ENCODE measurements around the gene SSBP2.
"Not testable (repeated sequence)": the region's sequence is repeated elsewhere in the genome, so short reads cannot be mapped to it uniquely, and the experiment has no call there.

Gene SSBP2

DNA sequence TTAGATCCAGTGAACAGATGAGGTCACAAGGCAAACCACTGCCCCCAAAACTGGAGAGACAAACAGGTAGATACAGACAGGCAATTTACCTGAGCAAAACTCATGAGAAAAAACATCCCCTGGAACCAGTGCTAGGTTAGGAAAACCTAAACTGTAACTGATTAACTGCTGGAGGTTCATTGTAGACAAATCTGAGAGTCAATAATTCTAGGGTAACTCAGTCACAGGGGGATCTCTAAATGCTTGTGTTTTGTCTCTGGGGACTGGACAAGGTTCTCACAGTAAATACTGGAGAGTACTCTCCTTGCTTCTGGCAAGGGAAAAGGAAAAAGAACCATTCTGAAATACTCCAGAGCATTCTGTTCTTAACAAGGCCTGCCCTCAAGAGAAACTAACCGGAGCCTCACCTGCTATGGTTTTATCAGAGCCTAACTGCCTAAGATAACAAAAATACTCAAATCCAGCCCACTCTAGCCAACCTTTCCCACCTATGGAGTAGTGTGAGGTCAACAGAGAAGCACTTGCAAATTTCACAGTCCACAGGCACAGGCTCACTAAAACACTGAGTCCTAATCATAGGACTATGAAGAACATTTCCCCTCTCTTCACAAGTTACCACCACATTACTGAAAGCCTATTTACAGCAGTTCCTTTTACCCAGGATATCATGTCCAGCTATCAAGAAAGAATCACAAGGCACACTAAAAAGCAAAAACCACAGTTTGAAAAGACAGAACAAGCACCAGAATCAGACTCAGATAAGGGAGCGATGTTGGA, 217.1 kb downstream of the SSBP2 start:
- DNase-seq (ENCODE audit: low read depth in 1 of 2, low spot score in 1 of 2) = no peak

DNA sequence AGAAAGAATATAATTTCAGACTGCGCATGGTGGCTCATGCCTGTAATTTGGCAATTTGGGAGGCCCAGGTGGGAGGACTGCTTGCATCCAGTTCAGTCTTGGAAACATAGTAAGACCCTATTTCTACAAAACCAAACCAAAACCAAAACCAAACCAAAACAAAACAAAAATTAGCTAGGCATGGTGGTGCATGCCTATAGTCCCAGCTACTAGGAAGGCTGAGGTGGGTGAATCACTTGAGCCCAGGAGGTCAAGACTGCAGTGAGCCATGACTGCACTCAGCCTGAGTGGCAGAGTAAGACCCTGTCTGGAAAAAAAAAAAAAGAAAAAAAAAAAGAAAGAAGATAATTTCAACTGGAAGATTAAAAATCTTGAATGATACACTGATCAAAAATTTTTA, 220.0 kb downstream of the SSBP2 start:
- no peak for DNase-seq (ENCODE audit: low read depth in 1 of 2, low spot score in 1 of 2)

DNA sequence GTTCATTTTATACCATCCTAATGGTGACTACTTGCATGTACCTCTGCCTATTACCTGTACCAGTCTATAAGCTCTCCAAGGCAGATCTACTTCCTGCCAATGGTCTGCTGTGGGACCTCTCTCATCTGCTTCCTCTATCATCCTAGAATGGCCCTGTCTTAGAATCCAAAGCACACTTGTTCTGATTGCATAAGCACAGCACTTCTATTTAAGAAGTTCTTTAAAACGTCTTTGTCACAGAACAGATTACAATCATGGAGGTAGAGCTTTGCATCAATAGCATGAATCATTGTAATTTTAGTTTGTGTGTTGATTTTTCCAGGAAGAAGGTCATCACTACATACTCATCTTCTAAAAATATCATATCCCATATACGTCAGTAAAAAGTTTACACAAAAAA, 225.2 kb downstream of the SSBP2 start:
- no peak for DNase-seq (ENCODE audit: low read depth in 1 of 2, low spot score in 1 of 2)

DNA sequence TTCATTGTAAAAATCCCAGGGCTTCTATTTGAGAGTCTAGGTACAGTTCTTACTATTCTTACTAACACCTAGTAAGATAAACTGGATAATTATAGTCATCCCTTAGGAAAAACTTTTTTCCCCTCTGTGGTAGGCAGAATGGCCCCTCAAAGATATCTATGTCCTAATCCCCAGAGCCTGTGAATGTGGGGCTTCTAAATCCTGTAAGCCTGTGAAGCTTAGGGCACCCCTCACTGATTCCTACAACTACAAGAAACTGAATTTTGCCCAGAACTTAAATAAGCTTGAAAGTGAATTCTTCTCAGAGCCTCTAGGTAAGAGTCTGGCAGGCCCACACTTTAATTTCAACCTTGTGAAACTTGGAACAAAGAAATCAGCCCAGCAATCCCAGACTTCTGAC, 226.9 kb downstream of the SSBP2 start:
- no peak for DNase-seq (ENCODE audit: low read depth in 1 of 2, low spot score in 1 of 2)

DNA sequence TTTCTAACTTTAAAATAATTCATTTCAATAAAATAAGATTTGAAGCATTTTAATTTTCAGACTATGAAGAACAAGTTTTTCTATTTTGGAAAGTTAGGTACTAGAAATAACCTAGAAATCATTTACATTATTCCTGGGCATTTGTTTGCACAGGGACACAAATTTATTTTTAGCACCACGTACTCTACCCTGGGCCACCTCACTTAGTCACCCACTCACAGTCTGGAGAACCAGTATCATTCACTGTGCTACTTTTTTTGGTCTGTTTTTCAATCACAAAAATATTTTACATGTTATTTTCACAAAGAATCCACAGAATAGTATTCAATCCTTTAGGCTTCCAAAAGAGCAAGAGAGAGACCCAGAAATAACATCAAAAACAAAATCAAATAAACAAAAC, 228.3 kb downstream of the SSBP2 start:
- DNase-seq (ENCODE audit: low read depth in 1 of 2, low spot score in 1 of 2) = no peak

DNA sequence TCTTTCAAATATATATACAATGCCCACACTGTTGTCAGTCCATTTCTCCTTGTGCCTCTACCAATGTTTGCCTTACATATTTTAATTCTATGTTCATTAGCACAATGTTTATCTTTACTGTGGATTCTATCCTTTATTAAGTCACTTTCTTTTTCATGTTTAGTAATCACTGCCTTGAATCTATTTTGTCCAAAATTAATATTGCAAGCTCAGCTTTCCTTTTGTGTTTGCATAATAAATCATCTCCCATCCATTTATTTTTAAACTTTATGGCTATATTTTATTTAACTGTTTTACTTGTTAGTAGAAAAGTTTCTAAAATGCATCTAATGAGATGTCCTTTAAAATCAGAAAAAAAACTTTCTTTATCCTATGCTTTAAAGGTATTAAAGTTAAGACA, 230.1 kb downstream of the SSBP2 start:
- no peak for DNase-seq (ENCODE audit: low read depth in 1 of 2, low spot score in 1 of 2)

DNA sequence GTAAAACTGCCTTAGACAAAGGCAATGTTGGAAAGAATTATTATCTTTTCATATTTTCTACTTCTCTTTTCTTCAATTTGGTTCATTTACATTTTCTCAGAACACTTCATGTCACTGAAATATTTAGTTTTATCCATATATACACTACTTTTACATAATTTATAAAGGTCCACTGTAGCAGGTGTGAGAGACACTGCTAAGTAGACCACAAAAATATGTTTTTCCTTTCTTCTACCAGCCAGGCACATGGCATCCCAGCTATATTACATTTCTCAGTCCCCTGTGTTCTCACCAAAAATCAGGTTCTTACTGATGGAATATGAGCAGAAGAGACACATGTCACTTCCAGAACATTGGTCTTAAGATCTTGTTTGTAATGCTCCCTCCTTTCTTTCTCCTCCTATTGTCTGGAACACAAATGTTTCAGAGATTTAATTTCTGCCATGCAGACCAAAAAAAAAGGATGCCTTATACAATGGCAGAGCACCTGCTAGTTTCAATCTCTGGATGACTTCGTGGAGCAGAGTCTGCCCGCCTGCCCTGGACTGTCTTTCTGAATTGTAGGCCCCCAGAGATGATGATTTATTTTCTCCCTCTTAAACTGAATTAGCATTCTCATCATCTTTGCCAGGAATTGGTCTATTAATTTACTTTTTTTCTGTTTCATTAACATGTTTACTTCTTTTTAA, 231.5 kb downstream of the SSBP2 start:
- no peak for DNase-seq (ENCODE audit: low read depth in 1 of 2, low spot score in 1 of 2)

DNA sequence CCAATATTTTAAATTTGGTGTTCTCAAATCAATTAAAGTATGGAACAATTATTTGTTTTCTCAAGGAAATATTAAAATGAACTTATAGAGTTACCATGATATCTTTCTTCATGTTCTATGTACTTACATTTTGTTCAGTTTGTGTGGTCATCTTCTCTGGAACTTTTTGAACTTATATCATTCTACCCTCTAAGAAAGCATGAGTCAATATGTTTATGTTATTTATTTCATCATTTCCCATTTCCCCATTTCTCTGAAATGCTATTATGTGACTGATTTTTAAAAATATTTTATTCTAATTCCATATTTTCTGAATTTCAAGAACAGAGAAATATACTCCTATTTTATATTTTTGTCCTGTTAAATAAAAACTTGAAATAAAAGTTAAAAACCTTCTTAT, 233.4 kb downstream of the SSBP2 start:
- DNase-seq (ENCODE audit: low read depth in 1 of 2, low spot score in 1 of 2) = no peak

DNA sequence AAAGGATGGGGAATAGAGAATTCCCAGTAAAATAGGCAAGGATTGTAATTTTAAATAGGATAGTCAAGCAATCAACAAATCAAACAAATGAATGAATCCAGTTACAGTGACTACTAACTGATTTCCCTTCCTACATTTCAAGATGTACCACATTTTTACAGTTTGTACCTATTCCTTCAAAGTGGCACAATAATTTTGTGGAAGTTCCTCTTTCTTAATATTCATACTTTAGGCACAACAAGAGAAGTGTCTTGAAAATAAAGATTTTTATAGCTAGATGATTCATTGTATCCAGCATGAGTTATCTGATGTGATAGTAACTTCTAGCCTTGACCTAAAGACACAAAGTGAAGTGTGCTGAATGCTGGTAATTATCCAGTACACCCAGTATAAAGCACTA, 234.8 kb downstream of the SSBP2 start:
- DNase-seq (ENCODE audit: low read depth in 1 of 2, low spot score in 1 of 2) = no peak

DNA sequence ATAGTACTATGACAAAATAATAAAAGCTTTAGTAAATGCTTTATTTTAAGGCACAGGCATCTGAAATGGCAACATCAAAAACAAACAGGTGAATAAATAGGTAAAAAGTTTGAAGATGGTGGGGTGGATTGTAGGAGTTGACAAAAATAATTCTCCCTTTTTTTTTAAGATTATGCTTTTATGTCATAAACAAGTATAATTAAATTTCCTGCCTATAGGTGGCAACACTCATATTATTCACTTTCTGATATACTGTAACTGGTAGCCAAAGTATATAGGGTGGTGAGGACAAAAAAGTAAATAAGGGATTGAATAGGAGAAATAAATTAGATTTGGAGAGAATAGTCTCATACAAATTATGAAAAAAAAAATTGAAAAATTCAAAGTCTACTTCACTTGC, 236.9 kb downstream of the SSBP2 start:
- DNase-seq (ENCODE audit: low read depth in 1 of 2, low spot score in 1 of 2) = no peak

DNA sequence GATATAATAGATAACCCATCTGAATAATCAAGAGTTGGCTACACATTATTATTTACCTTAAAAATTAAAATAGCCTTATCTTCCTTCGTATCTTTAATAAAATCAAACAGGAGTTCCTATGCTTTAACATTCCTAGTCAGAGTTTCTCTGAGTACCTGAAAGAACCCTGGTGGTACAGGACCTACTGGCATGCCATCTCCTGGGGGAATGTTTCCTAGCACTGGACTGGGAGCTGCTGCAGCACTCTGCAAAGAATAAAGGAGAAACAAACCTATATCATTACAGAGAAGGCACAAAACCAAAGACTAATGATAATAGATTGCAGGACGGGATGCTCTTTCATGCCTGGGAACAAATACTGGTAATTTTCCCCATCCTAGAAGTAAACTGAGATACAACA, 237.4 kb downstream of the SSBP2 start:
- DNase-seq (ENCODE audit: low read depth in 1 of 2, low spot score in 1 of 2) = no peak

DNA sequence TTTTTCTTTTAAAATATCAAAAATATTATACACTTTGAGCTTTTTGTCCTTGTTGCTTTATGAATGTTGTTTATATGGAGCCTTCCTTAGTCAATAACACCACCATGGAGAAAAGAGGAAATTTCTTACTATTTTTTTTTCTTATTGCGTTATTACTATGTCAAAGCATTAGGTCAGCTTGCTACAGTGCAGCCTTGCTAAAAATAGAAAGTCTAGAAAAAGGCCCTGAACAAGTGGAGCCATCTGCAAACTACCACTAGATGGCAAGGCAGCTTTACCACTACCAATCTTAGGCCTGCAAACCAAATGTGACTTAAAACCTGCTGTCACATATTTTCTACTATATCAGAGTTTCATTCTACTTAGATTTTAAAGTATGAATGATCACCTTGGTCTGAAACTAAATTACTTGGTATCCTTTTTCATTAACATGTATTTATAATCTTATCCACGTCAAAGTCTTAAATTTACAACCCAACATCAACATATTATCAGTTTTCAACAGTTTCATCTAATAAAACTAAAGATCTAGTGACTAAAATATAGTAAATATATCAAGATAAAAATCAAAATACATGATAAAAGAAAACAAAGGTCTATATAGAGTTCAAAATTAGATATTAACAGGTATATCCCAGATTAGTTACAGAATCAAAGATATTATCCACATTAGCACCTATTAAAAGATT, 243.9 kb downstream of the SSBP2 start:
- DNase-seq (ENCODE audit: low read depth in 1 of 2, low spot score in 1 of 2) = no peak

DNA sequence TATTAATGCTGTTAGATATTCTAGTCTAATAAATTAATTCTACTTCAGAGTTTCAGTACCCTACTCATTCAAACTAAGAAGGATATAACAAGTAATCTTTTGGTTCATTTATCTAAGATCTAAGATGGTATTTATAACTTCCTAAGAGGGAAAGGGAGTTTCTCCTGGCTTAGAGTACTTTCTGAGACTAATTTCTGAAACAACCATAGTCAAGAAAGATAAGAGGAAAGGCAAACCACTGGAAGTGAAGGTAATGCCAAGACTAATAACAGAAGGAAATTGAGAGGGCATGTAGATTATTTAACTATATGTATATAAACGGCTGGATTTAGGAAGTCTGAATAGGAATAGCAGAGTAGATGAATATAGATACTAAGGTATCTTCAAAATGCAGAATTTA, 244.5 kb downstream of the SSBP2 start:
- DNase-seq (ENCODE audit: low read depth in 1 of 2, low spot score in 1 of 2) = no peak

DNA sequence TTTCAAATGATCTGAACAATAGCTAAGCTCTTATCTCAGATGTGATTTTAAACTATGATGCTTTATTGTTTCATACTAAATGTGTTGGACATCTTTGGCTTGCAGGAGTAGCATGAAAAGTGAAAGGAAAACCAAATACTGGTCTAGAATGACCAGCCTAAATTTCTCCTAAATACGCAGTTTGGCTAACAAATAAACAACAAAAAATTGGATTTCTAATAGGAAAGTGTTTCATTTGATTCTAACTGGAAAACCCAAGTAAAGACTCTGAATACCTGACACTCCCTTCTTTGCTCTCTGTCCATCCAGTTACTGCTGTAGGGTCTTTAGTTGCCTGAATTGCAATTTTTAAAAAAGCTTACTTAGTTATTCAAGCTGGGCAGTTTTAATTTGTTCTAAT, 245.2 kb downstream of the SSBP2 start:
- no peak for DNase-seq (ENCODE audit: low read depth in 1 of 2, low spot score in 1 of 2)

DNA sequence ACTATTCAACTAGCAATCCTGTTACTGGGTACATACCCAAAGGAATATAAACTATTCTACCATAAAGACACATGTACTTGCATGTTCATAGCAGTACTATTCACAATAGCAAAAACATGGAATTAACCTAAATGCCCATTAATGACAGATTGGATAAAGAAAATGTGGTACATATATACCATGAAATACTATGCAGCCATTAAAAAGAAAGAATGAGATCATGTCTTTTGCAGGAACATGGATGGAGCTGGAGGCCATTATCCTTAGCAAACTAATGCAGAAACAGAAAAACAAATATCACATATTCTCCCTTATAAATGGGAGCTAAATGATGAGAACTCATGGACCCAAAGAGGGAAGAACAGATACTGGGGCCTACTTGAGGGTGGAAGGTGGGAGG, 247.3 kb downstream of the SSBP2 start:
- DNase-seq (ENCODE audit: low read depth in 1 of 2, low spot score in 1 of 2) = not testable (repeated sequence)

DNA sequence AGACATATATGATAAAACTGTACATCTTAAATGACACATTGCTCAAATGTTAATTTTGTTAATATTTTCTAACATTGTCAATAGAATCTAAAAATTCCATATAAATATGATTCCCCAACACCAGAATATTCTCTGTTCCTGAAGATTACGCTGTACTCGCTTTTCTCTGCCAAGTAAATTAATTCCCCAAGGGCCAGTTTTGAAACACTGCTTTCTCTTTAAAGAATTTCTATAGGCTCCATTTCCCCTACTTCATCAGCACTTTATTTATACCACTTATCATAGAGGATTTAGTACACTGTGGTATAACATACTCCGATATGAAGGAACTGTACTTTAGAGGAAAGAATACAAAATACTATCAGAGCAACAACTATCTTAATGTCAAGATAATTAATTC, 255.6 kb downstream of the SSBP2 start:
- DNase-seq (ENCODE audit: low read depth in 1 of 2, low spot score in 1 of 2) = no peak

DNA sequence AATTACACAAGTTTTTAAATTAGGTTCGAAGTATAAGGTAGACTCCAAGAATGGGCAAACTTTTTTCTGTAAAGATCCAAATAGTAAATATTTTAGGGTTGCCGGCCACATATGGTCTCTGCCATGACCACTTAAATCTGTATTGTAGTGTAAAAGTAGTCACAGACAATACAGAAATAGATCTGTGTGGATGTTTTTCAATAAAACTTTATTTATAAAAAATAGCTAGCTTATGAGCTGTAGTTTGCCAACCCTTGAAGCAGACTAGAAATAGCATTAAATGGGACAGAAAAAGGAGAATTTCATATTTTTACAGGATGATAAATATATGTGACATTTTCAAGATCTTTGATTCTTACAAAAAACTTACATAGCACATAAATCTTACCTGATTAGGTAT, 262.0 kb downstream of the SSBP2 start:
- no peak for DNase-seq (ENCODE audit: low read depth in 1 of 2, low spot score in 1 of 2)

DNA sequence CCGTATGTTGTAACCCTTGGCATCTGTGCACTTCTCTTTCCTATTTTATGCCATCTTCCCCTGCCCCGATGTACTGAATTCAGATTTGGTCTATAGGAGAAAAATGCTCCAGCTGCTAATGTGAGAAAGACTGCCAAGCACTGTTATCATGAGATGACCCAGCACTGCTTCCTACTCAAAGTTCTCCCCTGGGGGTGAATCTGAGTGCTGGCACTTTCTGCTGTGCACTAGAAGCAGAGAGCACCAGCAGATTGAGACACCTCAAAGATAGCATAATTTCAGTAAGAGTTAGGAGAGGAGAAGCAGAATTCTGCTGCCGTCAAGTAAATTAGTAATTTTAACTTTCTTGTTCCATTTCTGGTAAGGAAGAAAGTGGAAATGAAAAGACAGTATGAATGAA, 264.2 kb downstream of the SSBP2 start:
- DNase-seq (ENCODE audit: low read depth in 1 of 2, low spot score in 1 of 2) = no peak

DNA sequence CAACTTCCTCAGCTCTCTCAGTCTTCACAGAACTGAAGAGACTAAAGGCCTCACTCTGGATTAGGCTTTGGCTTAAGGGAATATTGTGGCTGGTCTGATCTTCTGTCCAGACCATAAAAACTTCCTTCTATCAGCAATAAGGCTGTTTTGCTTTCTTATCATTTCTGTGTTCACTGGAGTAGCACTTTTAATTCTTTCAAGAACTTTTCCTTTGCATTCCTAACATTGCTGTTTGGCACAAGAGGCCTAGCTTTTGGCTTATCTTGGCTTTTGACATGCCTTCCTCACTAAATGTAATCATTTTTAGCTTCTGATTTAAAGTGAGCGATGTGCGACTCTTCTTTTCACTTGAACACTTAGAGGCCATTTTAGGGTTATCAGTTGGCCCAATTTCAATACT, 268.3 kb downstream of the SSBP2 start:
- DNase-seq (ENCODE audit: low read depth in 1 of 2, low spot score in 1 of 2) = no peak

DNA sequence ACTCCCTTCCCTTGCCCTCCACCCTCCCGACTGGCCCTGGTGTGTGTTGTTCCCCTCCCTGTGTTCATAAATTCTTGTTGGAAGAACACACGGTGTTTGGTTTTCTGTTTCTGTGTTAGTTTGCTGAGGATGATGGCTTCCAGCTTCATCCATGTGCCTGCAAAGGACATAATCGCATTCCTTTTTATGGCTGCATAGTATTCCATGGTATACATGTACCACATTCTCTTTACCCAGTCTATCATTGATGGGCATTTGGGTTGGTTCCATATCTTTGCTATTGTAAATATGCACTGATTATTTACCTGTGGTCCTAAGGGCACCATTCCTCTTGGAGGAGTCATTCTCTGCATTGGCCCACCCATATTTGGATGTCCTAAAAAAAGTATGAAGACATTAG, 277.5 kb downstream of the SSBP2 start:
- not testable (repeated sequence) for DNase-seq (ENCODE audit: low read depth in 1 of 2, low spot score in 1 of 2)

DNA sequence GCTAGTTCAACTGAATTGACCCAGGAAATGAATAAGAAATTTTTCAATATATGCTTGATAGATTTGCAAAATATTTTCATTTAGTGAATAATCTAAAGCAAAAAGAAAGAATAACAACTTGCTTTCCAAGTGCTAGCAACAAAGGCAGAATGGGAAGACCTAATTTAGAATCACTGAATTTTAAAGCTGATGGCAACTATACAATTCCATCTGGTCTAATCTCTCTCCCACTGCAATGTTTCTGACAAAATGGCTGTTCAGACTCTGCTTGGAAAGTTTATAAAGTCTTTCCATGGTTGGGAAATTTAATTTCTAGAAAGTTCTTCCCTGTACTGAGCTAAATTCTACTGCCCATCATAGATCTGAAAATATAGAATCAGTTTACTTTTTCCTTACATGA, 281.2 kb downstream of the SSBP2 start:
- DNase-seq (ENCODE audit: low read depth in 1 of 2, low spot score in 1 of 2) = no peak

DNA sequence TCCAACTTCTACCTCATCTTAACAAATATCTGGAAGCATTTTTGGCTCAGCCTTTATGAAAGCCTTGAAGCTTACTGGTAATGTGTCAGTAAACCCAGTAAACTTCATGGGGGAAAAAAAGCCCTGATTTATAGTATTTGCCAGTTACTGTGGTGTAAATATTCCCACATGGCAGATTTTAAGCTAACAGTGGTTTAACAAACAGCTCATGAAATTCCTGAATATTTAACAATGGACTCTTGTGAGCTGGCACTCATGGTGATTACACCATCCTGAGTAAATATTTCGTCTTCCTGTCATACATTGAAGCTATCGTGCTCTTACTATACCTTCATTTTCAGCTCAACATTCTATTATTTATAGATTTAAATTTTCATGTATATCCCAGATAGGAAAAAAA, 300.0 kb downstream of the SSBP2 start:
- no peak for DNase-seq (ENCODE audit: low read depth in 1 of 2, low spot score in 1 of 2)

All from activated T-helper 1 cell treated with anti-CD3 and anti-CD28 coated beads, Interleukin-2, amount 50 U/mL, for 16 hours (primary cell).